AG04450 (cell line): Measurements from ENCODE around the gene TRIM47. TPM values are rescaled to one million over a fixed set of nuclear protein-coding genes. Genes with fewer than 3 reads are reported as not detected.

Source experiments
- CTCF ChIA-PET: fragments of 300-600, 350-600 bp; formaldehyde crosslinking; extraction: SDS; loops from one replicate; lab custom pipeline; 2022; ENCODE audit warnings: antibody characterized with exemption, inconsistent platforms; lab: Charles Lee
- POLR2A ChIA-PET: fragments of 350-600 bp; formaldehyde crosslinking; extraction: SDS; loops from one replicate; lab custom pipeline; 2021; ENCODE audit warnings: antibody characterized with exemption, inconsistent platforms; lab: Yijun Ruan, JAX
- DNase-seq: peaks from one replicate; pipeline ENCODE4 v3.0.0-alpha.2; 2011; ENCODE audit warnings: low read depth, low spot score
- H3K27ac ChIP-seq: one replicate; pipeline ENCODE4 v1.5.1; 2012; ENCODE audit warnings: low read depth, low read length, control low read depth
- H3K27me3 ChIP-seq: one replicate; pipeline ENCODE4 v1.6.0; 2012; ENCODE audit warnings: low read length; ENCODE audit not compliant: control insufficient read depth, insufficient read depth
- H3K4me3 ChIP-seq: 2 replicates; pipeline ENCODE4 v1.5.1; 2011; ENCODE audit warnings: mild to moderate bottlenecking, low read depth, low read length, control low read depth
- H3K9me3 ChIP-seq: 2 replicates; pipeline ENCODE4 v1.5.1; 2012; ENCODE audit warnings: low read length; ENCODE audit not compliant: control insufficient read depth, insufficient read depth
- CTCF ChIP-seq: IDR thresholded peaks from 2 replicates; pipeline ENCODE4 v1.5.1; 2011; ENCODE audit warnings: low read depth, low read length, control low read depth, inconsistent platforms
- polyA plus RNA-seq: library from polyadenylated mRNA; depleted of rRNA; stranded (reverse); fragments of >200 nt; gene quantifications from 2 replicates; pipeline ENCODE4 v1.2.3, GENCODE V29; 2011

Gene TRIM47
- polyA plus RNA-seq, 1 experiment, result 5.7 TPM

GRCh38 chr17:75834928-75835653, 43.3 kb downstream of the TRIM47 start:
- no peak overlapping the region for H3K4me3 ChIP-seq
- no peak overlapping the region for H3K27ac ChIP-seq
- CTCF ChIA-PET, result no interaction called here
- no peaks in the 10 kb centered on the region; the same call in 1 of the 2 replicates for H3K9me3 ChIP-seq
- no peak for DNase-seq
- H3K27me3 ChIP-seq, result no peaks in the 10 kb centered on the region
- TF ChIP-seq CTCF, result no peak
- POLR2A ChIA-PET, result interaction anchor here (0.7 kb wide), 1 partner anchor 44 kb away, joined by 8 read pairs; the partner anchor contains the start of gene TRIM47

- Histone ChIP-seq H3K27ac (no peak overlapping the region), H3K9me3 (no peaks in the 10 kb centered on the region; the same call in 1 of the 2 replicates), H3K4me3 (no peak overlapping the region), H3K27me3 (no peaks in the 10 kb centered on the region)
- CTCF ChIA-PET, result no interaction called here
- no peak for TF ChIP-seq CTCF
- POLR2A ChIA-PET, result no interaction called here
- DNase-seq, result no peak
Measured at GRCh38 chr17:75834279-75834920, 44.0 kb downstream of the TRIM47 start.

- no peak for DNase-seq
- ChIA-PET CTCF (interaction anchor here (0.6 to 1.0 kb wide), 2 partner anchors 13 to 474 kb away, joined by 4 to 8 read pairs; no protein-coding TSS in a partner anchor), POLR2A (interaction anchor here (0.6 to 1.8 kb wide), 2 partner anchors 53 to 67 kb away, joined by 4 to 10 read pairs; a partner anchor contains a TSS)
- H3K27me3 ChIP-seq, result no peaks in the 10 kb centered on the region
- TF ChIP-seq CTCF, result no peak
- H3K27ac ChIP-seq, result no peak overlapping the region
- no peaks in the 10 kb centered on the region; the same call in 1 of the 2 replicates for H3K9me3 ChIP-seq
- H3K4me3 ChIP-seq, result no peak overlapping the region
Measured at GRCh38 chr17:75832652-75833400, 45.6 kb downstream of the TRIM47 start.

GRCh38 chr17:75832164-75832651, 46.2 kb downstream of the TRIM47 start:
- POLR2A ChIA-PET, result interaction anchor here (0.6 to 1.8 kb wide), 2 partner anchors 52 to 68 kb away, joined by 4 to 10 read pairs; a partner anchor contains a TSS
- DNase-seq, result no peak

More at GRCh38 chr17:75832164-75832651, 46.2 kb downstream of the TRIM47 start:
- Histone ChIP-seq H3K27ac (no peak overlapping the region), H3K9me3 (no peaks in the 10 kb centered on the region; the same call in 1 of the 2 replicates), H3K27me3 (no peaks in the 10 kb centered on the region), H3K4me3 (no peak overlapping the region)
- CTCF ChIA-PET, result no interaction called here
- no peak for TF ChIP-seq CTCF
